Suppressor macrophage treated with lipopolysaccharide for 1 hour (primary cell): ENCODE data around the gene OARD1.
A peak's percentile ranks its signal among the peaks of the same experiment; 100 is the strongest.

Experiments used
- DNase-seq, 3 donors: peaks; one replicate each; pipeline ENCODE4 v3.0.0-alpha.2; 2020 to 2022

OARD1 gene

GRCh38 chr6:41047745-41048732 is 24.1 kb downstream of the OARD1 start:
- DNase-seq = no peak

- DNase-seq = no peak
Observed at GRCh38 chr6:41047306-41047705, 24.9 kb downstream of the OARD1 start.

GRCh38 chr6:41046084-41046483 is 26.1 kb downstream of the OARD1 start:
- DNase-seq = no peak

- DNase-seq = no peak
Observed at GRCh38 chr6:41045664-41046063, 26.5 kb downstream of the OARD1 start.

GRCh38 chr6:41043151-41043550 is 29.0 kb downstream of the OARD1 start:
- DNase-seq = no peak

GRCh38 chr6:41042226-41043055 is 29.7 kb downstream of the OARD1 start, which contains the start of gene TSPO2:
TSPO2 (plus strand) TSS chr6:41042467; CDS start chr6:41042986, 519 bp downstream.
- no peak for DNase-seq

- peak in 1 of 3 donors; percentile 5 for DNase-seq
Observed at GRCh38 chr6:41040940-41041536, 31.1 kb downstream of the OARD1 start.

GRCh38 chr6:41040101-41040939 is 31.8 kb downstream of the OARD1 start:
- DNase-seq = peak; percentile 61 to 74 (median 64)

- DNase-seq = peak; percentile 32 to 61 (median 51)
Observed at GRCh38 chr6:41039060-41039998, 32.8 kb downstream of the OARD1 start, which contains the start of gene UNC5CL. UNC5CL (minus strand) TSS chr6:41039221; CDS start chr6:41035074, 4,147 bp downstream.

- DNase-seq = no peak
Observed at GRCh38 chr6:41038205-41038604, 34.0 kb downstream of the OARD1 start.

- no peak for DNase-seq
Observed at GRCh38 chr6:41037107-41037900, 34.9 kb downstream of the OARD1 start.

GRCh38 chr6:41036601-41037000 is 35.6 kb downstream of the OARD1 start:
- no peak for DNase-seq

GRCh38 chr6:41036186-41036585 is 36.0 kb downstream of the OARD1 start:
- no peak for DNase-seq

GRCh38 chr6:41033776-41034175 is 38.4 kb downstream of the OARD1 start:
- no peak for DNase-seq

GRCh38 chr6:41032830-41033229 is 39.3 kb downstream of the OARD1 start:
- no peak for DNase-seq

- no peak for DNase-seq
Observed at GRCh38 chr6:41028561-41029412, 43.4 kb downstream of the OARD1 start.

GRCh38 chr6:41027799-41028560 is 44.2 kb downstream of the OARD1 start:
- peak; percentile 81 to 92 (median 90) for DNase-seq

- DNase-seq = no peak
Observed at GRCh38 chr6:41027241-41027640, 44.9 kb downstream of the OARD1 start.
